HG03095 (cell line): Measurements from ENCODE around the gene SULF2.

Source experiments
- ATAC-seq: cut with Tn5 transposase; IDR thresholded peaks from one replicate; pipeline ENCODE4 v1.9.1; 2021; ENCODE audit warnings: moderate library complexity; ENCODE audit not compliant: unreplicated experiment

SULF2 gene

DNA sequence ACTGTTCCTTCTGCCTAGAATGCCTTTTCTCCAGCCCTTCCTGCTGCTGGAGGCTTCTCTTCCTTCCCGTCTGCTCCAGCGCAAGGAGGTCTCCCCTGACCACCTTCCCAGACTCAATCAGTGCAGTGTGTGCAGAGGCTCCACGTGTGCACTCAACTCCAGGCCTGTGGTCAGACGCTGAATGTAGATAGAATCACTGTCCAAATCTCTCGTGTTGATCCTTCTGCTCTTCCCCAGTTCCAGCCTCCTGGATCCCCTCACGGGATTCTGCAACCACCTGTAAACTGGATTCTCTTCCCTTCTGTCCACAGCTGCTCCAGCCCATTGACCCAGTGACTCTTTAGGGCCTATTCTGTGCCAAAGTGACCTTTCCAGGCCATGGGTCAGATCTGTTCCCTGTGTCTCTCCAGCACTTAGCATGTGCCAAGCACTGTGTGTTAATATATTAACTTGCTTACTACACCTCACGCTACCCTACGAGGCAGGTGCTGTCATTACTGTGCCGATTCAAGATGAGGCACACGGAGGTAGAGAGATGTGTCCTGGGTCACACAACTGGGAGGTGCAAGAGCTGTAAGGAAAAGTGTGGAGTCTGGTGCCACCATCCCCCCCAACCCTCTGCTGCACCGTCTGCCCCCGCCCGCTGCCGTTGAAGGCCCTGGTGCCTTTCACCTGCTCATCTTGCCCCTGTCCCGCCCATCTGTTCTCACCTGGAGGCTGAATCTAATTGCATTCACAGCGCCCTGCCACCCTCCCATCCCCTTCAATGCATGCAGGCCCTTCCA lies 112.2 kb downstream of the SULF2 start:
- ATAC-seq = no peak

GRCh38 chr20:47672166-47672565 lies 113.1 kb downstream of the SULF2 start:
- no peak for ATAC-seq

GRCh38 chr20:47670913-47671312 lies 114.4 kb downstream of the SULF2 start:
- ATAC-seq = no peak

DNA sequence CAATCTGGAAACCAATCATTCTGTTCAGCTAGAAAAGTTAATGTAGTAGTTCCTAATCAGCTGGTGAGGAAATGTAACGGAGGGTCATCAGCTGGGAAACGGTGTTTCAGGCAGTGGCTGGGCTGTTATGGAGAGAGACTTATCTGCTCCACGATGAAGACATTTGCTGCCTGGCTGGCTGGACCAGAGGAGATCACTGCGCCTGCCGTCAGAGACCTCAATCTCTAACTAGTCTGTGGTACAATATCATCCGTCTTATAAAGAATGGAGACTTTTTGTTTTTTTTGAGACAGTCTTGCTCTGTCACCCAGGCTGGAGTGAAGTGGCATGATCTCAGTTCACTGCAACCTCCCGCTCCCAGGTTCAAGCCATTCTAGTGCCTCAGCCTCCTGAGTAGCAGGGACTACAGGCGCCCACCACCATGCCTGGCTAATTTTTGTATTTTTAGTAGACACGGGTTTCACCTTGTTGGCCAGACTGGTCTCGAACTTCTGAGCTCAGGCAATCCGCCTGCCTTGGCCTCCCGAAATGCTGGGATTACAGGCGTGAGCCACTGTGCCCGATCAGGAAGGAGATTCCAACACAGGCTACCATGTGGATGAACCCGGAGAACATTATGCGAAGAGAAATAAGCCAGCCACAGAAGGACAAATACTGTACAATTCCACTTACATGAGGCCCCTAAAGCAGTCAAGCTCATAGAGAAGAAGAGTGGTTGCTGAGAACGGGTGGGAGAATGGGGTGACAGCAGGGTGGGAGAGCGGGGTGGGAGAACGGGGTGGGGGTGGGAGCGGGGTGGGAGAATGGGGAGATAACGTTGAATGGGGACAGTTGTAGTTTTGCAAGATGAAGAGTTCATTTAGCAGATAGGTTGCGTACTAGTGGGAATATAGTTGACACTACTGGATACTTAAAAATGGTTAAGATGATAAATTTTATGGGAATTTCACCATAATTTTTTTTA lies 115.1 kb downstream of the SULF2 start:
- ATAC-seq = no peak

DNA sequence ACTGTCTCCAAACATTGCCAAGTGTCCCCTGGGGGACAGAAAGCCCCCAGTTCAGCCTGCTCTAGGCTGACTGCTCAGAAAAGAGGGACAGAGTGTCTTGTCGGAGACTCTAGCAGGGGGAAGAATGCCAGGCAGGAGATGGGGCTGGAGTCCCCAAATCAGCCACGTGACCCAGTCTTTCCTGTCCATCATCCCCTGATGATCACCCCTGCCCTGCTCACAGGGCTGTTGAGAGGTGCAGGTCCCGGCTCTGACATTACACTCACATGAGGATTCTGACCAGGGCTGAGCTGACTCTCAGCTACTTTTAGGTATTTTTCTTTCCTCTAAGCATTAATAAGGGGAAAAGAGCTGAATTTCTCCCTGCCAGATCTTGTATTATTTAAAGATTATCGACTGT lies 115.8 kb downstream of the SULF2 start:
- no peak for ATAC-seq

DNA sequence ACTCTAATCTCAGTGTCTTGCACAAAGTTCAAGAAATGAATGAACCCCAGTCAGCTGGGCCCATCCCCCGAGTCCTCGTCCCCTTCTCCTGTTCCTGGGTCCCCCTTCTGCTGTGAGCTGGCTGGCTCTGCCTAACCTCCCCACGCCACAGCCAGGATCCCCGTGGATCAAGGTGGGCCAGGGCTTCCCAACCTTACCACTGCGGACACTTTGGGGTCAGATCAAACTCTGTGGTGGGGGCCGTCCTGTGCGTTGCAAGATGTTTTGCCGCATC lies 116.2 kb downstream of the SULF2 start:
- ATAC-seq = no peak

DNA sequence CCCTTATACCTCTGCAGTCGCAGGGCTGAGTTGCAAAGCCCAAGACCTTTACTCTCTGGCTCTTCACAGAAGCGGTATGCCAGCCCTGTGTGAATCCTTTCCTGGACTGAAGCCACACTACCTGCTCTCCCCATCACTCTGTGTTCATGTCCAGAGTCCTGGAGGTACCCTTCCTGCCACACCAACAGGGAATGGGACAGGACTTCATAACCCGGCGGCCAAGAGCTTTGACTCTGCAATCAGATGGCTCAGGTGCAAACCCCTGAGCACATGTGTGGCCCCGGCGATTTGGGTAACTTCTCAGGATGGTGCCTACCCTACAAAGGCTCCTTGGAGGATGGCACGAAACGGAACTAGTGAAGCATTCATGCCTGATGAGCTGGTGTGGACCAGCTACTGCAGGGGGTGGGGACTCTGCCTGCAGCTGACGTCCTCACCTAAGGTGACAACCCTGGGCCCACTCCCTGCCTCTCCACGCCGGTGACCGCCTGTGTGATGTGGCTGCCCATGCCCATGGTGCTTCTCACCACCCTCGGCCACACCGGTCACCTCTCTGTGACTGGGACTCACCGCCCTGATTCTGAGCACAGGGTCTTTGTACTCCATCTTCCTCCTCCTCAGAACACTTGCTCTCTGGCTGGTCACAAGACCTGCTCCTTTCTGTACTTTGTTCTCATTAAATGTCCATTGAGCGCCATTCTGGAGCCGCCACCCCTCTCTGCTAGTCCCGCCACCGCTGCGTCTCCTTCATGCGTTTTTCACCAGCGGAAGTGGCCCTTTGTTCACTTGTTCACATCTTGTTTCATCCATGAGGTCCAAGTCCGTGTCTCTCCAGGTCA lies 116.7 kb downstream of the SULF2 start:
- no peak for ATAC-seq

DNA sequence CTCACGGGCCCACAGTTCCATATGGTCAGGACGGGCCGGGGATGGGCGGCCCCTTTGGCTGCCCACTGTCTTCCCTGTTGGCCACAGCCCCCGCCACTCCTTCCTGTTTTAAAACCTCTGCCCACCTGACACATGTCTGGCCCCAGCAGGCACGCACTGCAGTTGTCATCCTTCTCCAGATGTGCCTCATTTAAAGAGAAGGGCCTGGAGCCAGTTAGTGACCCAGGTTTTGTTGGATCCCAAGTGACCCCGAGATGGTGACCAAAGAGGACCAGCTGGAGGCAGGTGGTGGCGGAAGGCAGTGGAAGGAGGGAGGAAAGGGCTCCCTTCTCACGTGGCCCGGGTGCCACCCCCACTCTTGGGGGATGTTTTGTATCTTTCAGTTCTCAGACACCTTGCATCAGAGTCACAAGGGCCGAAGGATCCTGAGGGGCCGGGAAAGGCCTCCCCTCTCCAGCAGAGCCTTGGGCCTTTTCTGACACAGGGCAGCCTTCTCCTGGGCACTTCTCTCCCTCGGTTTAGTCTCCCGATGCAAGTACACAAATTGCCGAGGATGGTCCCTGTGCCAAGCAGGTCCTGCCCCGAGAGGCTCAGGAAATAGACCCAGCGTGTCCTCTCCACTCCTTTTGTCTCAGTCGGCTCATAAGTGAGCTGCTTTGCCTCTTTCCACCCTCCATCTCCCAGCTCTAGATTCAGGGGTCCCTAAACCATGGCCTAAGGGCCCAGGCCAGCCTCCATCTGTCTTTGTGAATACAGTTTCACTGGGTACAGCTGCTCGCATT lies 117.6 kb downstream of the SULF2 start:
- no peak for ATAC-seq

GRCh38 chr20:47667086-47667485 lies 118.2 kb downstream of the SULF2 start:
- no peak for ATAC-seq

- no peak for ATAC-seq
Observed at GRCh38 chr20:47666304-47666703, 119.0 kb downstream of the SULF2 start.

DNA sequence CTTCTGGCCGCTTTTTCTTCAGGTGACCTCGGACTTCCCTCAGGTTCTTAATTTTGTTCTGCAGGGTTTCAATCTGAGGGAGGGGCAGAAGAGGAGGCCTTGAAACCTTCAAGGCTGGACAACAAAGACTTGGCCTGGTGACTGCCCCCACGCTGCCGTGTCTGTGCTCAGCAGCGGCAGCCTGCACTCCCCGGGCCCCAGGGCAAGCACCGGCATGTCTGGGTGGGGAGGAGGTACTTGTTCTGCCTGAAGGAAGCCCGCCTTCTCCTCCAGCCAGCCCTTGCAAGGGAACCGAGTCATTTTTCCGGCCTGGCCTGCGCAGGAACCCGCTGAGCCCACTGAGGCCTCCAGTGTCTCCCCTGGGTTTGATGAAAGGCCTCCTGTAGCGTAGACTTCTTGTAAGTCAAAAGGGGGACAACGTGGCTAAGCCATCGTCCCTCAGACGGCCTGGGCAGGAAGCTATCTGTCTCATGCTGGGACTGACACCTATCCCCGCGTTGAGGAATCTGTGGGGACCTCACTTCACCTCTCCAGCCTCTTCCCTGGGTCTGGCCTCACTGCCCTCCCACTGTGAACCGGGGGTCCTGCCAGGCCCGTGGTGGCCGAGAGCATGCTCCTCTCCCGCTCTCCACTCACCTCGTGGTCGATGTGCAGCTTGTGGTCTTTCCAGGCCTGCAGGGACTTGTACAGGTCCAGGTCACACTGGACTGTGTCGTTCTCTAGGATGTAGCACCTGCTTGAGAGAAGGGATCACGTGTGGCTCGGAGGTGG lies 119.9 kb downstream of the SULF2 start:
- no peak for ATAC-seq

DNA sequence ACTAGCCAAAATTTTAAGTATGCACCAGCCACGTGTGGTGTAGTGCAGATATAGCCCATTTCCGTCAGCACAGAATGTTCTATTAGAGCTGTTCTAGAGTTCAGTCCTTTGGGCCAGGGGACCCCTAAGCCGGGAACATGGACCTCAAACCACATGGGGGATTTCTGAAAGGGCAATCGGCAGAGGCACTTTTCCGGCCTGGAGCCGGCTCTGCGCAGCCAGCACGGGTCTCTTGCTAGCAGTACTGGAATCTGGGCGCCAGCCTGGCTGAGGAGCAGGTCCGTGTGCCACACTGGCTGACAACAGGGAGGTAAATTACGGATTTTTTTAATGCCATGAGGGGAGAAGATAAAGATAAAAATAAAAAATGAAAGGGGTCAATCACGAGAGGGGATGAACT lies 120.5 kb downstream of the SULF2 start:
- ATAC-seq = no peak

DNA sequence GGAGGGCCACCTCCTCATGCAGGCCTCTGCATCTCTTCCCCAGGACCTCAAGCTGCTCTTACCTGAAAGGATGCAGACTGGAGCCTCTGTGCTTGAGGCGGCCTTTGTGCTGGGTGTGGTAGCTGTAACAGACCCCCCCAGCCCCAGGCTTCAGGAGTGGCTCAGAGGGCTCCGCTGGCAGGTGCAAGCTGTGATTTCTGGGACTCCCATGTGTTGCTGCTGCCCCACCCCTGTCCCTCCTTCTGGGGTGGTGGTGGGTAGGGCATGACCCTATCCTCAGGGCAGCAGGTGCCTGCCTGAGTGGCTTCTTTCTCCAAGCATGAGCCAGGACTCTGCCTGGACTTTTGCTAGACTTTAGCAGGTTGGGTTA lies 121.2 kb downstream of the SULF2 start:
- ATAC-seq = no peak

DNA sequence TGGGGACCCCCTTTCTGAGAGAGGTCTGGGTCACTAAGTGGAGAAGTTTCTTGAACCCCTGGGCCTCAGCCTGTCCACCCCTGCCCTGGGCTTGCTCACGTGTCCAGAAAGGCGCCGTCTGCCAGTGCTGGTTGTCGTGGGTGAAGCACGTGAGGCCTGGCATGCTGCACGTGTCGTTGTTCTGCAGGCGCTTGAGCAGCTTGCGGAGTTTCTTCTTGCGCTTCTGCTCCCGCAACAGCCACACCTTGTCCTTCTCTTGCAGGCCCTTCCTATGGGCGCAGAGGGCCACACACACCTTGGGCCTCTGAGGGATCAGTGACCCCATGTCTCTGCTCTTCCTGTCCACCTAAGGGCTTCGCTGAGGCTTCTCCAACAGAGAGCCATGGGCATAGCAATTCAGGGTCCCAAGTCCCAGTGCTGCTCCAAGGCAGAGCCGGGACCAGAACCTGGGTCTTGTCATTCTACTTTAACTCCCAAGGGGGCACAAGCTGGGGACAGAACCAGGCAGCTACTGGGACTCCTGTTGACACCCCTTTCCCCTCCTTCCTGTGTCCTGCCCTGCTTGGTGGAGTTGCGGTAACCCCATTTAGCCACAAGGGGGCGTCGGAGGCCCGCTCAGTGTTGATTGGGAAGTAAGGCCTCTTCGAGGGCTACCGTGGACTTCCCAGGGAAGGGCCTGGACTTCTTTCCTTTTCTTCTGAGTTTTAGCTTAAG lies 121.8 kb downstream of the SULF2 start:
- ATAC-seq = no peak

GRCh38 chr20:47662483-47663353 lies 122.6 kb downstream of the SULF2 start:
- ATAC-seq = no peak

DNA sequence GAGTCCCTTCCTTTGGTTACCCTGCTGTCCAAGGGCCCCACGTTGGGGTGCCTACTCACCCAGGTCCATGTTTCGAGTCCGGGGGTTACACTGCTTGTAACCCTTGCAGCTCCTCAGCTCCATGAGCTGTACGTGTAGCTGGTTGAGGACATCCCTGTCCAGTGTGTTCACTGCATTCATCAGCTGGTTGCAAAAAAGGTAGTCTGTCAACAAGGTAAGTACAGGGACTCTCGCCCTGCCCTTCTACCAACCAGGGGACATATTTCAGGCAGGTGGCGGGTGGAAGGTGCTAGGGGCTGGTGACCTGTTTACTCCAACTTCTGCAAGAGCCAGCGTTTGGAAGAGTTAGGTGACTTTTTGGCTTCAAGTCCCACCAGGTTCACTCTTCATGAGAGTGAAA lies 123.6 kb downstream of the SULF2 start:
- no peak for ATAC-seq

GRCh38 chr20:47660983-47661700 lies 124.1 kb downstream of the SULF2 start:
- no peak for ATAC-seq

DNA sequence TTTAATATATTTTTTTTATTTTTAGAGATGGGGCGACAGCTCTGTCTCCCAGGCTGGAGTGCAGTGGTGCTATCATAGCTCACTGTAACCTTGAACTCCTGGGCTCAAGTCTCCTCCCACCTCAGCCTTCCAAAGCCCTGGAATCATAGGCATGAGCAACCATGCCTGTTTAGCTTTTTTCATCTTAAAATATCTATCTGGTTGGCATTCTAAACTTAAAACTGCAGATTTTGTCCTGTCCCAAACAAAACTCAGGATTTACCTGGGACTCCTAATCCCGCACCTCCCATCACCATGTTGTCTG lies 124.7 kb downstream of the SULF2 start:
- ATAC-seq = no peak
